Esophagus squamous epithelium (tissue), 4 donors: ENCODE measurements around the gene NDUFS5.

Experiments
- CTCF ChIP-seq, 6 experiments: fragments of 450-650 bp in 4 of 6; fragments of 200-600 bp in 2 of 6; sonication (generic) in 2 of 6; IDR thresholded peaks; one replicate each; pipeline ENCODE4 v1.5.1; 2016 to 2019; ENCODE audit warnings: antibody characterized with exemption in 6 of 6, mild to moderate bottlenecking in 4 of 6, moderate library complexity in 4 of 6
- POLR2A ChIP-seq, 4 donors: fragments of 450-650 bp; IDR thresholded peaks; one replicate each; pipeline ENCODE4 v1.6.1; 2017; ENCODE audit warnings: antibody characterized with exemption in 4 of 4, mild to moderate bottlenecking in 4 of 4, moderate library complexity in 3 of 4

GRCh38 chr1:39048745-39049370 lies 22.7 kb downstream of the NDUFS5 start:
- no peak for TF ChIP-seq CTCF (IDR thresholded peaks at IDR 0.05)
- no peak for TF ChIP-seq POLR2A (IDR thresholded peaks at IDR 0.05)
